GM18867 (cell line): ENCODE results near the gene SH2D5.
A peak's percentile ranks its signal among the peaks of the same experiment; 100 is the strongest.

ENCODE experiments used
- ATAC-seq: cut with Tn5 transposase; IDR thresholded peaks from one replicate; pipeline ENCODE4 v1.9.1; 2021; ENCODE audit warnings: mild to moderate bottlenecking, moderate library complexity; ENCODE audit not compliant: unreplicated experiment

SH2D5 gene

GRCh38 chr1:20732588-20733359, at the start of gene SH2D5:
SH2D5 (minus strand) TSS chr1:20732703; CDS start chr1:20728044, 4,659 bp downstream.
- peak; percentile 49 for ATAC-seq

- no peak for ATAC-seq
Measured at GRCh38 chr1:20775700-20776099, 43.2 kb upstream of the SH2D5 start.

DNA sequence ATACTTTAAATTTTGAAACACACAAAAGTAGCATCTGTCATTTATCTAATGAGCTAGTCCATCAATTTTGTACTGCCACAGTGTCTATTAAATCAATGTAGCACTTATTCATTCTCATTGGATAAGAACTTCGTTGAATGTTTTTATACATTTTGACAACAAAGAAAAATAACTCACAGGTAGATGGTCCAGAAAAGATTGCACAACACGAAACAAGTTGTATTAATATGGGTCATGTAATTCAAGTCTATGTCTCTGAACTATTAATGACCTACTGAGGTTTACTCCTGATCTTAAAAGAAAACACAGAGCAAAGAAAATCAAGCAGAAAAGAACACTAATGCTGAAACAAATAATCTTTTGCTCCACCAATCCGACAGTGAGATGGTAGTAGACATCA, 39.3 kb upstream of the SH2D5 start:
- ATAC-seq: no peak

DNA sequence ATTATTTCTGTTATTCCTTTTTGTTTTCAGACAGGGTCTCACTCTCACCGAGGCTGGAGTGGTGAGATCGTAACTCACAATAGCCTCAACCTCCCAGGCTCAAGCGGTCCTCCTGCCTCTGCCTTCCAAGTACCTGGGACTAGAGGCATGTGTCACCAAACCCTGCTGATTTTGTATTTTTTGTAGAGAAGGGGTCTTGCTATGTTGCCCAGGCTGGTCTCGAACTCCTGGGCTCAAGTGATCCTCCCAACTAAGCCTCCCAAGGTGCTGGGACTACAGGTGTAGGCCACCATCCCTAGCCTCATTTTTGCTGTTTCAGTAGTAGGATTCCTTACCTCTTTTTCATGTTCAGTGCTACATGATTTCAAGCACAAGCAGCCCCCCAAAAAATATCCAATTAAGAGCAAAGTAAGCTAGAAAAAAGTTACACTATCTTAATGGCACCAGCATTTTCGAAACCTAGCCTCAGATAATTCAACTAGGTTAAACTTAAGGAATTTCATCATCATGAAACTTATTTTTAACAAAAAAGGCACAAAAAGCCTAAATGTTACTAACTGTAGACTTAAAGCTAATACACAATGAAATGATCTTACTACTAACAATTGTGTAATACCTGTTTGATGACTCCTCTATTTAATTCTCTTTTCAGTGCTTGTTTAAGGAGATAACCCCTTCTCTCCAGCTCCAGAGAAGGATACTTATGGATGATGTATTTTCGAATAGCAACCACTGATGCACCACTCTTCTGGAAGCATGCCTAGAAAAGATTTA, 38.0 kb upstream of the SH2D5 start:
- no peak for ATAC-seq

DNA sequence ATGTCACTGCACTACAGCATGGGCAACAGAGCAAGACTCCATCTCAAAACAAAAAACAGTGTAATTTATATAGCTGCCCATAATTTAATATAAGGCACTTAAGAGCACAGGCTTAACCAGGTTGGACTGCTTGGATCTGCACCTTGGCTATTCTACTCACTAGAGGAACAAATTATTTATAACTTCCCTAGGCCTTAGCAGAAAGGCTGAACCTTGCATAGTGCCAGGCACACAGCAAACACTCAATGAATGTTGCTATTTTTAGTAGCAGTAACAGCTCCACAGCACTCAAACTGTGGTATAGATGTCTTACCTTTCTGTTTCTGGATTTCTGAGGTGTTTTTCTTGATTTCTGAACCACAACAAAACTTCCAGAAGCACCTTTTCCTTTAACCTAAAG, 34.8 kb upstream of the SH2D5 start:
- no peak for ATAC-seq

DNA sequence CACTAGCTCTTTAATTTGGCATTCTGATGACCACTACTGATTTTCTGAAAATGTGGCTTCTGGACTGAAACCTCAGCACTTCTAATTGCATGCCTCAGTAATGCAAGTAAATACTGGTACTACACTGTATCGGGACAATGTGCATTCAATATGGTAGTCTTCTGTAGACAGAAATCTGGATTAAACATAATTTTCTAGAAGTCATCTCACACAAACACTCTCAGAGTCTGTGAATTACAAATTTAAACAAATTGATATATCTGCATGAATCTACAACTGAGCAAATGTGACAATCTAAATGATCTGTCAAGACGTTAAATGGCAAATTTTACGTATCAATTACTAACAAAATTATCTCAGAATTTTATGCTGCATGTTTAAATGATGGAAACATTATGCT, 30.9 kb upstream of the SH2D5 start:
- ATAC-seq: no peak

DNA sequence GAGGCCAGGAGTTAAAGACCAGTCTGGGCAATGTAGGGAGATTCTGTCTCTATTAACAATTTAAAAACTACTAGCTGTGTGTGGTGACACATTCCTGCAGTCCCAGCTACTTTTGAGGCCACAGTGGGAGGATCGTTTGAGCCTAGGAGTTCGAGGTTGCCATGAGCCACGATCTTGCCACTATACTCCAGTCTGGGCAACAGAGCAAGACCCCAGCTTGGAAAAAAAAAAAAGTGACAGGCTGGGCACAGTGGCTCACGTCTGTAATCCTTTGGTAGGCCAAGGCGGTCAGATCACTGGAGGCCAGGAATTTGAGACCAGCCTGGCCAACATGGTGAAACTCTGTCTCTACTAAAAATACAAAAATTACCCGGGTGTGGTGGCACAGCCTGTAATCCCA, 27.8 kb upstream of the SH2D5 start:
- no peak for ATAC-seq

- ATAC-seq: no peak
Measured at GRCh38 chr1:20753589-20753988, 21.1 kb upstream of the SH2D5 start.

GRCh38 chr1:20751462-20751990, 19.0 kb upstream of the SH2D5 start:
- no peak for ATAC-seq

DNA sequence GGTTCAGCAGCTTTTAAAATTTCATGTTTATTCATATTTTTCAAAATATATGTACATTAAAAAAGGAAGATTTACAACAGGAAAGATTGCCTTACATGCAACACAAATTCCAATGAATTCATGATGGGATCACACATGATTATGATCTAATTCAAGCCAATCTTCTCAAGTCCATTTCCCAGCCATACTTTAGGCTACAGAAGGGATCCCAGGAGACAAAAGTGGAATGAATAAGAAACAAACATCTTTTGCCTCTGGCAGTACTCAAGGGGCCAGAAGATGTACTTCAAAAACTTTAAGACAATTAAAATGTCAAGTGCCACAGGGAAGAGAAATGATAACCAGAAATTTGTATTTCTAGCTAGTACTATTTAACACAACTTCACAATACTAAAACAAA, 10.2 kb upstream of the SH2D5 start:
- no peak for ATAC-seq

DNA sequence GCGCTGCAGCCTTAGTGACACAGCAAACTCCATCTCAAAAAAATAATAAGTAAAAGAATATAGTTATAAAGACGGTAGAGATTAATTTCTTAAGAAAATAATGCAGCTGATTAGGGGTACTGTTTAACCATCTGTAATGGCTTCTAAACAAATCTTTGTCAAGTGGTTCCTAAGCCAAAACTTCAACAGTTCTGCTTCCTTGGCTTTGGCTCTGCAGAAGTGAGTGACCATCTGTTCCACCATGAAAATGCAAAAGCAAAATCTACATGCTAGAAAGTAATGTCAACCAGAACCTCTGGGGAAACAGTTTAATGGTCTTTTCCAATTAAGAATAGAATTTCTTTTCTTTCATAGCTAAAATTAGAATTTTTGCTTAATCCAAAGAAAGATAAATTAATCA, 8.3 kb upstream of the SH2D5 start:
- no peak for ATAC-seq

- ATAC-seq: no peak
Measured at GRCh38 chr1:20739225-20739624, 6.7 kb upstream of the SH2D5 start.

DNA sequence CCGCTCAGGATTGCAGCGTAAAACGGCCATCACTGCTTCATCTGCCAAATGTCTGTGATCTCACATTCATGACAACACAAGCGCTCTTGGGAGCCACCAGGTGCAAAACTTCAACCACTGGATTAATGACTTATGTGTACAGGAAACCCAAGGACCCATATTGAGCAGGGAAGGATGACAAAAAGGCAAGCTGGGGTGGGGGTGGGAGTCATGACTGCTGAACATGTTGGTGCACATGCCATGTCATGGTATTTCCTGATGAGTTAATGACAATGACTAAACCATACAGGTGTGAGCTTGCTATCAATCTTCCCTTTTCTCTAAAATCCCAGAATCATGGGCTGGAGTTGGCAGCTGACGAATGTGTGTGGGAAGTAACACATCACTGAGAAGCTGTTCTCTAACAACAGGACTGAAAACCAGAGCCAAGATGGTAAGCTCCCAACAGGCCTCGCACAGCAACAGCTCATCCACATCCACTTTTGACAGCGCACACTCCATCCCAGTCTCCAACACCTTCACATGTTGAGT, 3.1 kb upstream of the SH2D5 start:
- ATAC-seq: no peak

- no peak for ATAC-seq
Measured at GRCh38 chr1:20733360-20733975, 965 bp upstream of the SH2D5 start.

GRCh38 chr1:20732071-20732587, 374 bp downstream of the SH2D5 start:
- peak; percentile 63 for ATAC-seq

GRCh38 chr1:20731057-20731991, 1.2 kb downstream of the SH2D5 start:
- ATAC-seq: peak; percentile 11

GRCh38 chr1:20730690-20731056, 1.8 kb downstream of the SH2D5 start:
- ATAC-seq: no peak

DNA sequence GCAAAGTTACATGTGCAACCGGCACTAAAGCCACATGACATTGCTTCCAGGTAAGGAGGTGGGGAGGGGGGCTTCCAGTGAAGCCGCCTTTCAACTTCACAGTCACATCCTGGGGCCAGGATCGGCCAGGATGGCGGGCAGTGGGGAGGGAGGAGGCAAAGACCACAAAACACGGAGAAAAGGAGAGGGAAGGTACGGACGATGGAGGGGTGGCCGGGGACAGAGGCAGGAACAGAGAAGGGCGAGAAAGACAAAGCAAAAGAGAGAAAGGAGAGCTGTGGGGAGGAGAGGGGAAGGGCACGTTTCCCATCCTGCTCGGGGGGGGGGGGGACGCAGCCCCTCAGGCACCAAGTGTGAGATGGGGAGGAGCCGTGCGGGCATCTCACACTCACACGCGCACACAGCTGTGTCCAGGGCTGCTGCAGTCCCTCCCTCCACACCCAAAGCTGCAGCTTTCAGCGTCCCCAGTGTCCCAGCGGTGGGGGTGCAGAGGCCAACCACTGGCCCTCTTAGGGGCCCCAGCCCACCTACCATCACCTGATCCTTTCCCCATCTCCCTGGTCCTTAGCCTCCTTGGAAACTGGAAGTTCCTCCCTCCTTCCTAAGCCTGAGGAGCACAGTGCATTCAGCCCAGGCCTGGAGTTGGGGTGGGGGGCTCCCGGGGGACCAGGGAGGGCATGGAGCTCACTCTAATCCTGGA, 2.4 kb downstream of the SH2D5 start:
- no peak for ATAC-seq

DNA sequence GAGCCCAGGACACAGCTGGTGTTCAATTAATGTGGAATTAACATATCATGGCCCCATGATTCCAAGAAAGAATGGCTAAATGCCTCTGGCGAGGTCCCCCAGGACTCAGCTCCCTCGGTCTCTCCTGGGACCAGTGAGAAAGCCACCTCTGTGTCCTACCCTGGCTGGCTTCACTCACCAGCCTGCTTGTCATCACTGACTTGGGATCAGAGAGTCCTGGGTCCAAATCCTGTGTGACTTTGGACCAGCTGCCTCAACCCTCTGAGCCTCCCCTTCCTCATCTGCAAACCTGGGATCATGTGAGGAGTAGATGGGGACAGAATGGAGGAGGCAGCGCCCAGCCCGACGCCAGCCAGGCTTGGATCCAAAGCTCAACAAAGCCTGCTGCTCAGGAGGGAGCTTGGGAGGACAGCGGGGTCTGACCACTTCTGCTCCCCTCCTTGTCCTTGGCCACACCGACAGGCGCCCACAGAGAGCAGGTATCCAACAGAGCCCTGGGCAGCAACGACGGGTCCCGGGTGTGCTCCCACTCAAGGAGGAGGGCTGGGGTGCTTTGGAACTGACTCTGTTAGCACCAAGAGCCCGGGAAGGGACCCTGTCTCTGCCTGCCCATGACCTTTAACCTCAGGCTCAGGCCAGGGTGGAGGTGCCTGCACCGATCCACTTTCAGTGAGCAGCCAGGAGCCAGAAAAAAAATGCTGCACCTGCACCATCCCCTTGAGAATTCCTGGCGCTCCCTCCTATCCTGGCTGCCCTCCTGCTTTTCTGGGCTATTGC, 3.2 kb downstream of the SH2D5 start:
- no peak for ATAC-seq
